Stimulated activated CD8-positive, alpha-beta memory T cell treated with anti-CD3 and anti-CD28 coated beads, Interleukin-12 subunit alpha, Interleukin-12 subunit beta, amount 100 ng/mL, for 4 hours (primary cell): ENCODE measurements around the gene MLPH.

Source experiments
- DNase-seq: peaks from one replicate; pipeline ENCODE4 v3.0.0-alpha.2; 2020; ENCODE audit warnings: low read depth

The MLPH gene

DNA sequence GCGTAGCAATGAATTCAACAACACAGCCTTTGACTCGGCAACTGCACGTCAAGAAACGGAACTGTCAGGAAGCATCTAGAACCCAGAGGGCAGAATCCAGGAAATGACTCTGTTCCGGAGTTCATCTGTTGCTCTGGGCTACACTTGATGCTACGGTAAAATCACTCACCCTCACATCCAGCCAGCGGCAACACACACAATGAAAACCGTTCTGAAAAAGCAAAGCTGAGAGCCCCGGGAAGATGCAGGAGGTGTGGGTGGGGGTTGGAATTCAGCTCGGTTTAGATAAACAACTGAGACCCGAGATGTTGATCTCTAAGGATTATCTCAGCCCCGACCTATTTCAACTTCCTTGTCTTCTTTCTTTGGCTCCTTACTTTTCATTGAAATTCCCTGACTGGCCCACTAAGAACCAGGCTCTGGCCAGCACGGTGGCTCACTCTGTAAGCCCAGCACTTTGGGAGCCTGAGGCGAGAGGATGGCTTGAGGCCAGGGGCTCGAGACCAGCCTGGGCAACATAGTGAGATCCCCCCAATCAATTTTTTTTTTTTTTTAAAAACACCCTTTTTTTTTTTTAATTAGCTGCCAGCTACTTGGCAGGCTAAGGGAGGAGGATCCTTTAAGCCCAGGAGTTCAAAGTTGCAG, 116.8 kb downstream of the MLPH start:
- DNase-seq: peak; percentile 15

DNA sequence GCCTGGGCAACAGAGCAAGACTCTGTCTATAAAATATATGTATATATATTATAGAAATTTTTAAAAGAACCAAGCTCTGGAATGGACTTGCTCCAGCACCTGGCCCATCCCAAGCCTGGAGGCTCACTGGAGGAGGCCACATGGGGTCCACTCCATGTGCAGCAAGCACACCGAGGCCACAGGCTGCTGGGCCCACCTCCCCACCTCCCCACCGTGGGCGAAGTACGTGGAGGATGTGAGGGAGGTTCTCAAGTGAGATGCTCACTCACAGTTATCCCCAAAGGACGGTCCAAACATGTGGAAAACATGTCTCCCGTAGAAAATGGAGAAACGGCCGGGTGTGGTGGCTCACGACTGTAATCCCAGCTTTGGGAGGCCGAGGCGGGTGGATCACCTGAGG, 117.3 kb downstream of the MLPH start:
- no peak for DNase-seq
